Astrocyte of the cerebellum (primary cell): ENCODE data around the gene OR2G3.

ENCODE experiments used
- DNase-seq: peaks from one replicate; pipeline ENCODE4 v3.0.0-alpha.2; 2011; ENCODE audit warnings: low read depth
- H3K4me3 ChIP-seq: 2 replicates; pipeline ENCODE4 v1.5.1; 2011; ENCODE audit warnings: mild to moderate bottlenecking, low read depth, low read length, moderate library complexity
- in situ Hi-C: cut with HindIII; loops from 2 replicates; pipeline ENCODE4 v1.10.0; 2017; ENCODE audit warnings: low sequenced_read_pairs
- TF ChIP-seq, protein P1 (sequence below): IDR thresholded peaks from 2 replicates; pipeline ENCODE4 v1.5.1; 2012; ENCODE audit warnings: low read length, low read depth, moderate library complexity, mild to moderate bottlenecking; ENCODE audit errors: missing control alignments

Gene OR2G3

GRCh38 chr1:247638781-247639180 lies 33.4 kb downstream of the OR2G3 start:
- TF ChIP-seq, protein P1, sequence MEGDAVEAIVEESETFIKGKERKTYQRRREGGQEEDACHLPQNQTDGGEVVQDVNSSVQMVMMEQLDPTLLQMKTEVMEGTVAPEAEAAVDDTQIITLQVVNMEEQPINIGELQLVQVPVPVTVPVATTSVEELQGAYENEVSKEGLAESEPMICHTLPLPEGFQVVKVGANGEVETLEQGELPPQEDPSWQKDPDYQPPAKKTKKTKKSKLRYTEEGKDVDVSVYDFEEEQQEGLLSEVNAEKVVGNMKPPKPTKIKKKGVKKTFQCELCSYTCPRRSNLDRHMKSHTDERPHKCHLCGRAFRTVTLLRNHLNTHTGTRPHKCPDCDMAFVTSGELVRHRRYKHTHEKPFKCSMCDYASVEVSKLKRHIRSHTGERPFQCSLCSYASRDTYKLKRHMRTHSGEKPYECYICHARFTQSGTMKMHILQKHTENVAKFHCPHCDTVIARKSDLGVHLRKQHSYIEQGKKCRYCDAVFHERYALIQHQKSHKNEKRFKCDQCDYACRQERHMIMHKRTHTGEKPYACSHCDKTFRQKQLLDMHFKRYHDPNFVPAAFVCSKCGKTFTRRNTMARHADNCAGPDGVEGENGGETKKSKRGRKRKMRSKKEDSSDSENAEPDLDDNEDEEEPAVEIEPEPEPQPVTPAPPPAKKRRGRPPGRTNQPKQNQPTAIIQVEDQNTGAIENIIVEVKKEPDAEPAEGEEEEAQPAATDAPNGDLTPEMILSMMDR, result no peak
- in situ Hi-C loops, result no loop called here
- no peak for DNase-seq
- no peak overlapping the region for H3K4me3 ChIP-seq

GRCh38 chr1:247639381-247639981 lies 34.1 kb downstream of the OR2G3 start:
- in situ Hi-C loops, result no loop called here
- peak; percentile 9 for DNase-seq
- TF ChIP-seq, protein P1, result no peak
- H3K4me3 ChIP-seq, result peak overlapping the region; percentile 35

- no peak overlapping the region for H3K4me3 ChIP-seq
- no peak for DNase-seq
- TF ChIP-seq, protein P1, result no peak
- in situ Hi-C loops, result no loop called here
Observed at GRCh38 chr1:247642742-247643141, 37.4 kb downstream of the OR2G3 start.

DNA sequence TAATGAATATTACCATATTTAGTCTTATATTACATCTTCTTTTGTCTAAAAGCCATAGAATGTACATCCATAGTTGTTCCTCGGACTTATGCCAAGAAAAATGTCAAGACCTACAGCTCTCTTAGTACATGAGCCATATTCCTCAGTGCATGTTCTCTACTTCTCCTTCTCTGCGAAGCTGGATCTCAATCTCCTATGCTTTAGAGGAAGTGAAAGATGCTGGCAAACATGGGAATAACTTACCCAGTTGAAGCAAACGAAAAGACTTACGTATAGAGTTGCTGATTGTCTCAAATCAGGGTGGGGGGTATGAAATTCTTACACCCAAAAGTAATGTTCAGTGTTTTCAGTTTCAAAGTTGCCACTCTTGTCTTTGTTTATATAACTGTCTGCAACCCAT lies 41.5 kb downstream of the OR2G3 start:
- no peak for DNase-seq
- in situ Hi-C loops, result no loop called here
- no peak overlapping the region for H3K4me3 ChIP-seq
- TF ChIP-seq, protein P1, result no peak

- no peak for DNase-seq
Observed at GRCh38 chr1:247647864-247648263, 42.5 kb downstream of the OR2G3 start.

DNA sequence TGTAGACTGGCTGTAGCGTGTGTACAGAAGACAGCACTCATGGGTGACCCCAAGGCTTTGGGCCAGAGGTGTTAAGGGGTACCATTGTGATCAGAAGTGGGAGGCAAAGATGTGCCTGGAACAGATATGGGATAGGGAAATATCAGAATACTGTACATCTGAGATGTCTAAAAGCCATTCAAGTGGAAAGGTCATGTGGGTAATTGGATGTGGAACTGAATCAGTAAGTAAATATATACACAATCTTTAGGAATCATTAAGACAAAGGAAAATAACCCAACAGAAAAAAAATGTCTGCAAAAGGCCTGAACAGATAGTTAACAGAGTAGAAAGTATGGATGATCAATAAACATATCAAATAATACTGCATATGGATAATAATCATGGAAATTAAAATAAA lies 47.7 kb downstream of the OR2G3 start:
- TF ChIP-seq, protein P1, result no peak
- no peak overlapping the region for H3K4me3 ChIP-seq
- in situ Hi-C loops, result no loop called here
- no peak for DNase-seq

More at GRCh38 chr1:247647864-247648263, 42.5 kb downstream of the OR2G3 start:
- in situ Hi-C loops, result no loop called here
- no peak overlapping the region for H3K4me3 ChIP-seq
- TF ChIP-seq, protein P1, result no peak
